BLaER1 (cell line): ENCODE measurements around the gene DNAI7.

Experiments
- H3K27ac ChIP-seq: shearing (Covaris generic); formaldehyde crosslinking; 2 replicates; pipeline ENCODE4 v1.8.1; 2022
- H3K27me3 ChIP-seq: shearing (Covaris generic); formaldehyde crosslinking; 2 replicates; pipeline ENCODE4 v1.8.1; 2022
- H3K36me3 ChIP-seq: shearing (Covaris generic); formaldehyde crosslinking; 2 replicates; pipeline ENCODE4 v1.8.1; 2022
- H3K4me1 ChIP-seq: shearing (Covaris generic); formaldehyde crosslinking; 2 replicates; pipeline ENCODE4 v1.8.1; 2022
- H3K4me2 ChIP-seq: shearing (Covaris generic); formaldehyde crosslinking; 2 replicates; pipeline ENCODE4 v1.8.1; 2022
- H3K4me3 ChIP-seq: shearing (Covaris generic); formaldehyde crosslinking; 2 replicates; pipeline ENCODE4 v1.8.1; 2022
- H3K9ac ChIP-seq: shearing (Covaris generic); formaldehyde crosslinking; 2 replicates; pipeline ENCODE4 v1.8.1; 2022
- H3K9me3 ChIP-seq: shearing (Covaris generic); formaldehyde crosslinking; 2 replicates; pipeline ENCODE4 v1.8.1; 2022
- H4K20me1 ChIP-seq: shearing (Covaris generic); formaldehyde crosslinking; 2 replicates; pipeline ENCODE4 v1.8.1; 2022
- Cebpa-rat ChIP-seq: shearing (Covaris generic); IDR thresholded peaks from 2 replicates; pipeline ENCODE4 v1.8.1; 2022

Gene DNAI7

DNA sequence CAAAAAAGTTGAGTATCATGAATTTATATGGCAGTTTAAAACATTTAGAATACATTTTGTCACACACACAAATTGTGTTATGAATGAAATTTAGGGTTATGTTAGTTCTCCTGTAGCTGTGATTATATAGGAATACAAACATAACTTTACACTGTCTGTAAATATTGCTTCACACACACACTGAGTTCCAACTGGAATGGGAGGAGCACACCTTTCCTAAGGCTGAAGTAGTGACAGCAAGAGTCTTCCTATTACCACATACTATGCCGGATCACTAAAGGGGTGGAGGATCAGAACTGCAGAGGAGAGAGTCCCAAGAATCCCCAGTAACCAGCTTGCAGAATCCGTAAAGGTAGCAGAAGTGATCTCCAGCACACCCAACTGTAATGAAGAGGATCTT lies 63.7 kb downstream of the DNAI7 start:
- no peak overlapping the region for H3K4me3 ChIP-seq
- no peak for TF ChIP-seq Cebpa-rat
- H3K9me3 ChIP-seq, result no peaks in the 10 kb centered on the region
- no peak overlapping the region for H3K4me2 ChIP-seq
- no peak overlapping the region for H3K9ac ChIP-seq
- no peak overlapping the region for H3K27ac ChIP-seq
- H3K4me1 ChIP-seq, result peaks cover 6% of the 10 kb centered on the region
- H4K20me1 ChIP-seq, result no peaks in the 10 kb centered on the region
- no peaks in the 10 kb centered on the region for H3K36me3 ChIP-seq
- H3K27me3 ChIP-seq, result no peaks in the 10 kb centered on the region

DNA sequence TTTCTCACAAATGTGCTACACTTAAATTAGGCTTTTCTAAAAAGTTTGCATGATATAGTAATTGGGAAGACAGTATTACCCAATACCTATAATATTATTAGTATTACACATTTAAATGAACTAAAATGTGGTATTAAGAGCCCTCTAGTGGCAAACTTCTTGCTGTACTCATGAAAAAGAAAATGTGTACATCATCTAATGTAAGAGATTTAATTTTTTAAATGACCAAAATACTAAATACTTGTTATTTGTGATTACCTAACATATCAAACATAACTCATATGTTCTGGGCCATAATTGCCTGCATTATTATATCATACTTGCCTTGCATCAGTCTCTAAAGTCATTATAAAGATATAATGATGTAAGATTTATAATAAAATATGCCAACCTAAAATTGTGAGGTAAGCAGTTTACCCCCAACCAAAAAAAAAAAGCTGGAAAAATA lies 64.2 kb downstream of the DNAI7 start:
- TF ChIP-seq Cebpa-rat, result no peak
- H3K4me3 ChIP-seq, result no peak overlapping the region

DNA sequence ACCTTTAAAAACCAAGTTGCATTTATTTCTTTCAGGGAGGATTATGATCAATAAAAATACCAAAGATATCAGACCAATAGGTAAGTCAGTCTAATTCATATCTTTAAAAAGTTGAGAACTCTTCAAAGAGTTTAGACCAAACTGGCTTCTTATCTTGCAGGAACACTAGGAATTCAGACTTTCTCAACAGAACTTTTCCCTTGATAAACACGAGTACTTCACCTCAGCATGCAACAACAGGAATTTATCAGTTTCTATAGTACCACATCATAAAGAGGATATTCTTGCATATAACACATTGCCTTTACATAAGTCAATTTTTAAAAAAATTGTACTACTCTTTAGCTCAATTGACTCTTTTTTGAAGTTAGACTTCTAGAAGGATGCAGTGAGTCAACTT lies 68.2 kb downstream of the DNAI7 start:
- H3K27me3 ChIP-seq, result no peaks in the 10 kb centered on the region
- H3K4me3 ChIP-seq, result no peak overlapping the region
- no peaks in the 10 kb centered on the region for H4K20me1 ChIP-seq

More for the DNA sequence above, 64.2 kb downstream of the DNAI7 start:
- Histone ChIP-seq H3K9me3 (no peaks in the 10 kb centered on the region), H3K36me3 (no peaks in the 10 kb centered on the region), H3K27ac (no peak overlapping the region), H3K9ac (no peak overlapping the region), H4K20me1 (no peaks in the 10 kb centered on the region), H3K4me2 (no peak overlapping the region), H3K4me1 (peaks cover 6% of the 10 kb centered on the region), H3K27me3 (no peaks in the 10 kb centered on the region)

DNA sequence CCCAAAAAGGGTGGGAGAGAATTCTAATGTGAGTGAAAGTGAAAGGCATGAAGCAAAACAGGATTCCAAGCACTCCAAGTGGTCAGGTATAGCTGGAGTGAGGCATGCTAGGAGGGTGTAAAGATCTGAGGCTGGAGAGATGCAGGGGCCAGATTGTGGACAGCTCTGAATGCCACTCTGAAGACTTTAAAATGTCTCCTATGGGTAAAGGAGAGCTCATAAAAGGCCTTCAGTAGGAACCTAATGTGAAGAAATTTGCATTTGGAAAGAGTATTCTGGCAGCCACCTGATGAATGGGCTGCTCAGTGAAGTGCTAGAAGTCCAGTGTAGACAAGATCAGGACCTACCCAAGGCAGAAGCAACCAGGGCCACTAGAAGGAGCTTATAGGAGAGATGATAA lies 68.9 kb downstream of the DNAI7 start:
- Histone ChIP-seq H3K9ac (no peak overlapping the region), H3K36me3 (no peaks in the 10 kb centered on the region), H3K27me3 (no peaks in the 10 kb centered on the region), H3K27ac (no peak overlapping the region), H4K20me1 (no peaks in the 10 kb centered on the region), H3K4me2 (no peak overlapping the region), H3K9me3 (no peaks in the 10 kb centered on the region), H3K4me1 (no peaks in the 10 kb centered on the region), H3K4me3 (no peak overlapping the region)
- TF ChIP-seq Cebpa-rat, result no peak

More for the DNA sequence above, 68.2 kb downstream of the DNAI7 start:
- Histone ChIP-seq H3K27ac (no peak overlapping the region), H3K9ac (no peak overlapping the region), H3K4me2 (no peak overlapping the region), H3K4me1 (no peaks in the 10 kb centered on the region), H3K9me3 (no peaks in the 10 kb centered on the region), H3K36me3 (no peaks in the 10 kb centered on the region)
- TF ChIP-seq Cebpa-rat, result no peak

DNA sequence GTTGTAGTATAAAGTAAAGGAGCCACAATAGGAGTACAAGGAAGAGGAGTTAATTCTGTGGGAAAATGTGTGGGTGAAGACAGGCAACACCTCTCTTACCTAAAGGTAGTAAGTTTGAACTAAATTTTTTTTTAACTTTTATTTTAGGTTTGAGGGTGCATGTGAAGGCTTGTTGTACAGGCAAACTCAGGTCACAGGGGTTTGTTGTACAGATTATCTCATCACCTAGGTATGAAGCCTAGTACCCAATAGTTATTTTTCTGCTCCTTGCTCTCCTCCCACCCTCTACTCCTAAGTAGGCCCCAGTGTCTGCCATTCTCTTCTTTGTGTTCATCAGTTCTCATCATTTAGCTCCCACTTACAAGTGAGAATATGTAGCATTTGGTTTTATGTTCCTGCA lies 70.5 kb downstream of the DNAI7 start:
- no peak overlapping the region for H3K4me3 ChIP-seq
- no peaks in the 10 kb centered on the region for H3K36me3 ChIP-seq
- no peak overlapping the region for H3K9ac ChIP-seq
- no peaks in the 10 kb centered on the region for H3K9me3 ChIP-seq
- H3K27me3 ChIP-seq, result no peaks in the 10 kb centered on the region
- no peak overlapping the region for H3K4me2 ChIP-seq
- no peaks in the 10 kb centered on the region for H4K20me1 ChIP-seq
- TF ChIP-seq Cebpa-rat, result no peak
- H3K4me1 ChIP-seq, result no peaks in the 10 kb centered on the region
- H3K27ac ChIP-seq, result no peak overlapping the region

DNA sequence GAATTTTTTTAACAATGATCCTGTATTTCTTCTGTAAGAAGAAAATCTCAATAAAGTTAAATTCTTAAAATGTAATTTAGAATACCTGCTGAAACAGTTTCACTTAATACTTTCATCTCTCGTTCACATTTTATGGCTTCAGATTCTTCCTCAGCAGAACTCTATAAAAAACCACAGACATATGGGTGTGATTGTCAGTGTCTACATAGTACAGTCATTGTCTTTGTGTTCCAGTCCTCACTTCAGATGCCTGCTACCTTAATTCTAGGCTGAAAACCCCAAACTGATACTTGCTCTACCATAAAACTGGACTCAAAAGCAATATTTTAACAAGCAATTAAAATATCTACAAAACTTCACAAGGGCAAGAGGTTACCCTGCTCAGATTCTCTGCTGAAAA lies 71.8 kb downstream of the DNAI7 start:
- Histone ChIP-seq H3K27ac (no peak overlapping the region), H3K4me1 (no peaks in the 10 kb centered on the region), H3K9ac (no peak overlapping the region), H3K4me2 (no peak overlapping the region), H3K9me3 (no peaks in the 10 kb centered on the region), H3K4me3 (no peak overlapping the region), H3K27me3 (no peaks in the 10 kb centered on the region), H4K20me1 (no peaks in the 10 kb centered on the region), H3K36me3 (no peaks in the 10 kb centered on the region)
- no peak for TF ChIP-seq Cebpa-rat

DNA sequence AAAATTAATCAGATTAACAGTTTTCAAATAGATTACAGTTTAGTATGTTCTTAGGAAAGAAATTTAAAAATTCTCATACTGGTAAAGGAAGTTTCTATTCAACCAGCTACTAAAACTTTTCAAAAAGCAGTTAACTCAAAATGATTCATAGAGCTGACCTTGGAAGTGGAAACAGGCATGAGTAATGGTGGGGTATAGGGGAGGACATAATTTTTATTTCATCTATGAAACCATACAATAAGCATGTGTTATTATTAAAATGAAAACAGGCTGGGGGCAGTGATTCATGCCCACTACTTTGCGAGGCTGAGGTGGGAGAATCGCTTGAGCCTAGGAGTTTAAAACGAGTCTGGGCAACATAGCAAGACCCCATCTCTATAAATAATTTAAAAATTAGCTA lies 73.0 kb downstream of the DNAI7 start:
- Histone ChIP-seq H3K4me2 (no peak overlapping the region), H3K36me3 (no peaks in the 10 kb centered on the region), H3K27me3 (no peaks in the 10 kb centered on the region), H3K4me1 (no peaks in the 10 kb centered on the region), H3K27ac (no peak overlapping the region), H4K20me1 (no peaks in the 10 kb centered on the region), H3K9me3 (no peaks in the 10 kb centered on the region), H3K9ac (no peak overlapping the region), H3K4me3 (no peak overlapping the region)
- no peak for TF ChIP-seq Cebpa-rat

DNA sequence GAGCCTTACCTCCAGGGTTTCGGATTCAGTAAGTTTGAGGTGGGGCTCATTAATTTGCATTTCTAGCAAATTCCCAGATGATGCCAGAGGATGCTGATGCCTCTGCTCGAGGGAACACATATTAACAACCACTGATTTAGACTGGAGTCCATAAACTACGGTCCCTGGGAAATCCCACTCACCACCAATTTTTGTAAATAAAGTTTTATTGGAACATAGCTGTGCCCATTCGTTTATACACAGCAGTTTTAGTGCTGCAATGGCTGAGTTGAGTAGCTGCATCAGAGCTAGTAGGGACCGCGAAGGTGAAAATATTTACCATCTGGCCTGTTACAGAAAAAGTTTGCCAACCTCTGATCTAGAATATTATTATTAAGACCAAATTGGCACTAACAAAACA lies 73.8 kb downstream of the DNAI7 start:
- H3K4me1 ChIP-seq, result no peaks in the 10 kb centered on the region
- no peak overlapping the region for H3K4me2 ChIP-seq
- H3K27ac ChIP-seq, result no peak overlapping the region
- no peak overlapping the region for H3K4me3 ChIP-seq
- H4K20me1 ChIP-seq, result no peaks in the 10 kb centered on the region
- no peak for TF ChIP-seq Cebpa-rat
- H3K9ac ChIP-seq, result no peak overlapping the region
- no peaks in the 10 kb centered on the region for H3K36me3 ChIP-seq
- no peaks in the 10 kb centered on the region for H3K27me3 ChIP-seq
- no peaks in the 10 kb centered on the region for H3K9me3 ChIP-seq

DNA sequence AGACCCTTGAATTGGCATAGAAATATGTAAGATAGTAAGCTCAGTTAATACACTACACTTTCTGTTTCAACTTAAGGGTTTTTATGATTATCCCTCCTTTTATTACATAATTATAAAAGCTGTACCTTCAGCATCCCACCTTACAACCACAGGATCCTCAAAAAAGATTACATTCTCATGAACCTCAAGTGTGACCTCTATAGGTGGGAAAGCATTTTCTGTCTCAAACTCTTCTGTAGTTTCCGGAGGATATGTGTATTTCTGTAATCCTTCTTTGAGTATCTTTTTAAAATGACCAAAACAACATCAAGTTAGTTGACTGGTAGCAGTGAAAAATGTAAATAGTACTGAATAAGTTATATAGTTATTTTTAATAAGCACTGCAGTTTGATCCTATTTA lies 75.9 kb downstream of the DNAI7 start:
- no peaks in the 10 kb centered on the region for H3K4me1 ChIP-seq
- no peak for TF ChIP-seq Cebpa-rat

DNA sequence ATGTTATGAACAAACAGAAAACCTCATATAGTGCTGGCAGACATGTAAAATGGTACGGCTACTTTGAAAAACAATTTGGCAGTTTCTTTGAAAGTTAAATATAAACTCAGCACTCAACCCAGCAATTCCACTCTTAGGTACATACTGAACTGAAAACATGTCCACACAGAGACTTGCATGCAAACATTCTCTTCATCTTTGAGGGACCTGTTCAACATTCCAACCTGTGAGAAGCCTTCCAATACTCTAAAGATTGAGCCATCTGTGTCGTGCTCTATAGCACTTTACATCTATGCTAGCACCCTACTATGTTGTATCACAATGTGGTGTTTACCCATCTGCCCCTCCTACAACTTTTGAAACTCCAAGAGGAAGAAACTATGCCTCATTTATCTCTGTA lies 79.3 kb downstream of the DNAI7 start:
- H3K27ac ChIP-seq, result no peak overlapping the region
- H3K27me3 ChIP-seq, result no peaks in the 10 kb centered on the region
- H3K4me1 ChIP-seq, result no peaks in the 10 kb centered on the region
- no peak for TF ChIP-seq Cebpa-rat
- no peak overlapping the region for H3K4me3 ChIP-seq
- no peak overlapping the region for H3K9ac ChIP-seq
- H3K4me2 ChIP-seq, result no peak overlapping the region
- H3K36me3 ChIP-seq, result no peaks in the 10 kb centered on the region
- H3K9me3 ChIP-seq, result no peaks in the 10 kb centered on the region
- peaks cover 24% of the 10 kb centered on the region for H4K20me1 ChIP-seq

More for the DNA sequence above, 75.9 kb downstream of the DNAI7 start:
- H4K20me1 ChIP-seq, result no peaks in the 10 kb centered on the region
- H3K9ac ChIP-seq, result no peak overlapping the region
- no peaks in the 10 kb centered on the region for H3K9me3 ChIP-seq
- no peak overlapping the region for H3K4me3 ChIP-seq
- no peaks in the 10 kb centered on the region for H3K27me3 ChIP-seq
- no peak overlapping the region for H3K27ac ChIP-seq
- no peak overlapping the region for H3K4me2 ChIP-seq
- H3K36me3 ChIP-seq, result no peaks in the 10 kb centered on the region

DNA sequence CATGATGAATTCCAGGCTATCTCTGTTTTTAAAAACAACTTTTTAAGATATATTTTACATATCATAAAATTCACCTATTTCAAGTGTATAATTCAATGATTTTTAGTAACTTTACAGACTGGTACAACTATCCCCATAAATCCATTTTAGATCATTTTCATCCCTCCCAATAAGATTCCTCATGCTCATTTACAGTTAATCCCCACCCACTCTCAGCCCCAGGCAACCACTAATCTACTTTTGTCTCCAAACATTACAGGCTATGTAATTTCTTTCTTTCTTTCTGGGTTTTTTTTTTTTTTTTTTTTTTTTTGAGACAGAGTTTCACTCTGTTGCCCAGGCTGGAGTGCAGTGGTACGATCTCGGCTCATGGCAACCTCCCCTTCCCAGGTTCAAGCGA lies 81.3 kb downstream of the DNAI7 start:
- Histone ChIP-seq H3K4me2 (no peak overlapping the region), H3K4me3 (no peak overlapping the region), H3K4me1 (no peaks in the 10 kb centered on the region), H3K36me3 (peaks cover 8% of the 10 kb centered on the region), H3K27me3 (no peaks in the 10 kb centered on the region), H3K9me3 (no peaks in the 10 kb centered on the region), H3K27ac (no peak overlapping the region), H4K20me1 (peaks cover 44% of the 10 kb centered on the region), H3K9ac (no peak overlapping the region)
- no peak for TF ChIP-seq Cebpa-rat
